NCI-H2227 (cell line): Measurements from ENCODE around the gene SRCAP.
A peak's percentile ranks its signal among the peaks of the same experiment; 100 is the strongest.

Experiments
- DNase-seq: peaks from one replicate; lab custom pipeline; 2025; ENCODE audit not compliant: unreplicated experiment; lab: John Stamatoyannopoulos, UW

SRCAP gene

GRCh38 chr16:30698816-30699614 lies at the start of gene SRCAP:
Gene SRCAP, plus strand, starts transcription at chr16:30699171. Its CDS starts 1,654 bp downstream, at chr16:30700825.
- DNase-seq = peak; percentile 93

DNA sequence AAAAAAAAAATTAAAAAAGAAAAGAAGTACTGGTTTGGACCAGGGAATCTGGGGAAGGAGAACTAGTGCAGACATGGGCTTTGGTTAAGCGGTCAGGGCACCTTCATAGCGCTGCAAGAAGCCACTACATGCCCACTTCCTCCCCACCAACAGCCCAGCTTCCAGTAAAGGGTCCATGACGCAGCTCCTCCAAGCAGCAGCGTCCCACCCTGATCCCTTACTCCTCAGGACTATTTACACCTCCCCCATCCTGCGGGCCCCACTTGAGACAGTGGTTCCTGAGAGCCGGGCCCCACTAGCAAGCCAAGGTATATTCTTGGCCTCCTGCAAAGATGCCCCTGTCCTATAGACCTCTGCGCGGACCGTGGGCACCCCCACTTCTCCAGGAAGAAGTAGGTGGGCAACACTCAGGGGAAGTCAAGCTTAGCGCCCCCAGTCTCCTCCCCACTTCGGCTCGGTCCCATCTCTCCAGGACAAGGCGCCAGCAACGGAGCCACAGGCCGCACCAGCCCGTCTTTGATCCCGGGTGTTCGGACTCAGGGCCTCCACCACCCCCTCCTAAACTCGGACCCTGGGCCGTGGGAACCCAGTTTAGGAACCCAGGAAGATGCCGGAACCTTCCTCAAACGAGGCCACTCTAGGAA lies 49.1 kb upstream of the SRCAP start:
- DNase-seq = peak; percentile 61

DNA sequence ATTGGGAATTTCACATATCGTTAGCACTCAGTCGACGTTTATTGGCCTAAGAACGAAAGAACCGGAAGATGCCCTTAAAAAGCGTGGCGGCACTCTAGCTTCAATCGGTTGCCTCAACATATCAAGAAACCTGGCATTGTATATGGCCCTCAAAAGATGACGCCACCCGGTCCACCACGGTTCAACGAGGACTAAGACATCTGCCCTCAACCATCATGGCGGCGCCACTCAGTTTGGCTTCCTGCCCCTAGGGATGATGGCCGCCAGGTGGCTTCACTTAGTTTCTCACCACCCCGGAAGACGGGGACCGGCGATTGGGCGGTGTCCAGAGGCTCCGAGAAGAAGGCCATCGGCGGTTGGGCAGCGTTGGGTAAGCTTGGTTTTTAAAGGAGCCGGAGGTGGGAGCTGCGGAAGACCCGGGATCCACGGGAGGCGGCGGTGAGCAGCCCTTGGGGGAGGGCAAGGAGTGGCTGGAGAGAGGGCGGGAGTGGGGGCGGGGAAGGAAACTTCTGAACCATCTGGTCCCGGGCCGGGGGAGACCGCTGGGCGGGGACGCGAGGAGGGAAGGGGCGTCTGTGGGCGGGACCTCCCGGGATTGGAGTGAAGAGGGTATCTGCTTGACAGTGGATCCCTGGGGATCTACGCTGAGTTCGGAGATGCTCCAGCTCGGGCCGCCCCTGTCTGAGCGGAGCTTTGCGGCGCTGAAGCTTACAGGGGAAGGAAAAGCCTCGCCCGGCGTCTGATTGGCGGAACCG lies 48.4 kb upstream of the SRCAP start, which contains the start of gene PRR14:
PRR14 (plus strand) TSS at position 592 of the 755 bp plus-strand sequence. CDS start 686 bp downstream, outside the sequence.
- peak; percentile 100 for DNase-seq

DNA sequence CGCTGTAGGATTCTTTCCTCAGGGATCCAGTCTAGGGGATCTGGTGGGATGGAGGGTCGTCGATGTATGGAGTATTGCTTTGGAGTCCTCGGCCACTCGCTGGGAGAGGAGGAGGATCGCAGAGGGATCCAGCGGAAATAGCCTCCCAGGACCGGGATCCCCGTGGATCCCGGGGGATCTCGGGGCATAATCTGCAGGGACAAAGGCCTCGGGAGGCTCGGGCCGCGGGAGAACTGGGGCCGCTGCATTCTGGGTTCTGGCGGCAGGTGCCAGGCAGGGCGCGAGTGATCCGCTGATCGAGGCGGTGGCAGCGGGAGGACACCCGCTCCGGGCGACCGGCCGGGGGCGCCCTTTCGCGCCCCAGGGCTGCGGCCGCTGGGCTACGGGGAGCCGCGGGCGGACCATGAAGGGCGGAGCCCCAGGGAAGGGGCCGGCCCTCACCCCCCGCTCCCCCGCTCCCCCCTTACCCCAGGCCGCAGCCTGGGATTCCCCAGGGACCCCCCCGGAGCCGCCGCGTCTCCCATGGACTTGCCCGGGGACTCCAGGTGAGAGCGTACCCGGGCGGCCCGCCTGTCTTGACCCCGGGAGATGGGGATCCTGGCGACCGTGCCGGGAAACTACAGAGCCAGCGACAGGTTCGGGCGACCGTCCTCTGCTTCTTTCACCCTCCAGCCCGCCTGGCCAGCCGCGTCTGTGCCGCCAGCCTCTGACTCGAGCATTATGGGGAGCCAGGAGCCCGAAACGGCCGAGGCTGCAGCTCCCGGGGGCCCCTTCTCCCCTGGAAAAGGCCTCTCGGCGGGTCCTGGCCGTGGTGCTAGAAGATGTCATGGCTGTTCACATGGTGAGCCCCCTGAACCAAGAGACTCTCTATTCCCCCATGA lies 47.6 kb upstream of the SRCAP start:
- DNase-seq = peak; percentile 73

- no peak for DNase-seq
These were observed 47.0 kb upstream of the SRCAP start for GRCh38 chr16:30652005-30652296.

- no peak for DNase-seq
These were observed 46.3 kb upstream of the SRCAP start for GRCh38 chr16:30652718-30653117.

- no peak for DNase-seq
These were observed 44.1 kb upstream of the SRCAP start for GRCh38 chr16:30654856-30655255.

- DNase-seq = no peak
These were observed 43.1 kb upstream of the SRCAP start for GRCh38 chr16:30655815-30656347.

GRCh38 chr16:30656388-30656787 lies 42.6 kb upstream of the SRCAP start:
- DNase-seq = no peak

DNA sequence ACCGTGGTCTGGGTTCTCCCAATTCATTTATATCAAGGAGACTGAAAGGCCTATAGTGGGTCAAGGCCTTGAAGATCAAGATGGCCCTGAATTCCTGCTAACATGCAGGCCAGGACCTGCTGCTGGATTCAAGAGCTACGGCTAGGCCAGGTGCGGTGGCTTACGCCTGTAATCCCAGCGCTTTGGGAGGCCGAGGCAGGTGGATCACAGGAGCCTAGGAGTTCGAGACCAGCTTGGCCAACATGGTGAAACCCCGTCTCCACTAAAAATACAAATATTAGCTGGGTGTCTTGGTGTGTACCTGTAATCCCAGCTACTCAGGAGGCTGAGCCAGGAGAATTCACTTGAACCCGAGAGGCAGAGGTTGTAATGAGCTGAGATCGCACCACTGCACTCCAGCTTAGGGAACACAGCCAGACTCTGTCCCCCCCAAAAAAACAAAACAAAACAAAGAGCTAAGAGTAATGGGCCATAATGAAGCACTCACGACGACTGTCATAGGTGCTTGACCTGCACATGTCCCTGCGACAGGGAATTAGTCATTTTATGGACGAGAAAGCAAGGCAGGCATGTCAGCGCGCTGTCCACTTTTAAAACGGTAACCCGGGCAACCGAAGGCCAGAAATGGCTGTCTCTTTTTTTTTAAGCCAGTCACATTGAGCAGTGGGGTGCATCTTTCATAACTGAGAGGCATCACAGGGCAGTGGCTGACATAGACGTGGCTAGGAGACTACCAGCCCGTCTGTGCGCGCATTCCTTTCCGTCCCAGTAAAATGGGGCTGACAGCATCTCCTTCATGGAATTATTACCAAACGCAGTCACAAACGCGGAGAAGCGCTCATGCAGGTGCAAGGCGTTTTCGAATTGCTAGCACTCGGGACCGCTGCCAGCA lies 41.8 kb upstream of the SRCAP start:
- no peak for DNase-seq

DNA sequence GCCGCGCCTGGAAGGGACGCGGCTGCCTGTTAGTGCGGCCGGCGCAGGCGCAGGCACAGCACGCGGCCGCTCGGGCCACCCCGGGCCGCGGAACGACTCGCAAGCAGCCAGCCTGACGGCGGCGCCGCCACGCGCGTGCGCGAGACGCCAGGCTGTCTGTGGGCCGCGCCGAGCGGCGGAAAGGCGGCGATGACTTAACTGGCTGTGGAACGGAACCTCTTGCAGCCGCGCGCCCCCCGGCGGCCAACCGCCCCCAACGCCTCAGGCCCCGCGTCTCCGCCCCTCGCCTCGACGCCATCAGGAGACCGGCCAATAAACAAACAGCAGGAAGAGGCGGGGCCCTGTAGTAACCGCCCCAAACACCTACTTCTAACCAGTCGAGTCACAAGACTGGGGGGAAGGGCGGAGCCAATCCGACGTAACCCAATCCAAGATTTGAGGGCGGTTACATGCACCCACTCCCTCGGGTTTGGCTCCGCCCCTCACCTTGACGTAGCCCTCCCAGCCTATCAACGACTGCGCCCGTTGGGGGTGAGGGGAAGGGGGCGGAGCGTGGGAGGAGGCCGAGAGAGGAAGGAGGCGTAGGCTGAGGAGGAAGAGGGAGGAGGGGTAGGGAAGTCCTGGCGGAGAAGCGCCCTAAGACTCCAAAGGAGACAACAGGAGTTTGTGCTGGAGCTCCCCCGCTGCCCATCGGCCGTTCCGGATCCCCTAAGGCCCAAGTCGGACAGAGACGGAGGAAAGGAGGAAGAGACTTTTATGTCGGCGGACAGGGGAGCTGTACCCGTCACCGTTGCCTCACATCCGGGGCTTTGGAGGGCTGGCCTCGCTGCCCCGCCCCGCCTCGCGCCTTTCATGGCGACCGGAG lies 40.9 kb upstream of the SRCAP start, which contains the start of gene FBRS:
FBRS (plus strand) TSS at position 566 of the 865 bp plus-strand sequence. CDS start 1,088 bp downstream, outside the sequence.
- peak; percentile 100 for DNase-seq

DNA sequence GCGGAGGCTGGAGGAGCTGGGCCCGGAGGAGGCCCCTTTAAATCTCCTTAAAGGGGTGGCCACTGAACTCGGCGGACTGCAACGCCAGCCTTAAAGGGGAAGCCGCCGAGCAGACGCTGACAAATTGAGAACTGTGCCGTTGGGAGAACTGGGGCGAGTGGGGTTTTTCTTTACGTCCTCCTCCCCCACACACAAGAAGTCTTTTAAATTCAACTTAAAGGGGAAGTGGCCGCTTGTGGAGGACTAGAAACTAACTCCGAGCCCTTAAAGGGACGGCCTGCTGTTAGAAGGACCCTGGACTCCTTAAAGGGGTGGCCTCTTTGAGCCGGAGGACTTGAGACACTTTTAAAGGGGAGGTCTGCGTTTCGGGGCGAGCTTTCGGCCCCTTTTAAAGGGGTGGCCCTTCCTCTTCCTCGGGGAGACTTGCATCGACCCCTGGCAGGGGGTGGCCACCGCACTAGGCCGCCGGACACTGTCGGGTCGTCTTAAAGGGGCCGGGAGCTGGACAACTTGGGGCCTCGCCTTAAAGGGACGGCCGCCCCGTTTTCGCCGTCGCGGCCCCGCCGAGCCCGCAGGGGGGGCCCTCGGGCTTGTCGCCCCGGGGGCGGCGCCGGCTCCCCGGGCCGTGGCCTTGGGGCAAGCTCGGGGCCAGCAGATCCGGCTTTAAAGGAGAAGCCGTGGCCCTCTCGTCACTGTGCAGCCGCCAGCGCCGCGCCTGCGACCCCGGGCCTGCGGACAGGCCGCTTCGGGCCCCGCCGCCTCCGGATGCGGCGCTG lies 40.1 kb upstream of the SRCAP start:
- DNase-seq = peak; percentile 97

- no peak for DNase-seq
These were observed 39.2 kb upstream of the SRCAP start for GRCh38 chr16:30659507-30660423.

DNA sequence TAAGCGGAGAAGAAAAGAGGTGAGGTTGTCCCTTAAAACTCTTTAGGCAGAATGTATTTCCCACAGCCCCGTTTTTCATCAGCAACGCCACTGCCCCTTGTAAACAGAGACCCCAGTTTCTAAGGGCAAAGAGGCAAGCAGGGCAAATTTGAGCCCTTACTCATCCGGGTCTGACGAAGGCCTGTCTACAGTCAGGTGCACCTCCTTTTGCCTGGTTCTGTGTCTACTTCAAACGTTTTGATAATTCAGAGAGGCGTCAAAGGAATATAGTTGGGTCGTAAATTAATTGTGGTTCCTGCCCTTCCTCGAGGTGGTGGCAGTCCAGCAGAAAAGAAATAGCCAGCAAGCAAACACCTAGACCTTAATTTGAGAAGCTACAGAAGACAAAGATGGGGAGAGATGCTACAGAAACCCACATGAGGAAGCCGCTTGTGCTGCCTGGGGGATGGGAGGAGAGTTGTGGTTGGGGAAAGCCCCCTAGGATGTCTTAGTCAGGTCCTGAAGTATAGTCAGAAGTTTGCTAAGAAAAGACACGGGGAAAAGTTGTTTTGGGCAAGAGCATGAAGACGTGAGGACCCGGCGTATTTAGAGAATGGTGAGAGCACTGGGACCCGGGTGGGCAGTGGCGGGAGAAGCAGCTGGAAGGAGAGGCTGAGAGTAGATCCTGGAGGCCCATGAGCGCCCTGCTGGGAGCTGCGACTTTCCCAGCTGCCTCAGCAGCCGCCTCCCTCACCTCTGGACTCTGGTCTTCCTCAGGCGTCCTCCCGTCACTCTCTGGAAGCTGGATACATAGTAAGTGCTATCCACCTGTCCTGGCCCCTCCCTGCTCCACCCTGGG lies 38.3 kb upstream of the SRCAP start:
- DNase-seq = peak; percentile 22

GRCh38 chr16:30662449-30662848 lies 36.5 kb upstream of the SRCAP start:
- DNase-seq = no peak

DNA sequence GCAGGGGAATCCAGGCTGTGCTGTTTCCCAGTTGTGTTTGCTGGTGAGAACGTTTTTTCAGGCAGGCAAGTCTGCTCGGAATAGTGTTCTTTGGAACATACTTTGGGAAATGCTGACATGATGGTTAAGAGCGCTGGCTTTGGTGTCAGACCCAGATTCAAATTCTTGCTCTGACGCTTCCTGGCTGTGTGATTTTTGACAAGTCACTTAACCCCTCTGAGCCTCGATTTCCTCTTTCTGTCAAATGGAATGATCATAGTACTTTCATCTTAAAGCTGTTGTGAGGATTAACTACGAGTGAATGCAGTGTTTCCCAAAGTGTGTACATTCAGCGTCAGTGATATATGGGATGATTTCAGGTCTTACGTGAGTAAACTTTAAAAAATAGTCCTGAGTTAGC lies 35.9 kb upstream of the SRCAP start:
- no peak for DNase-seq
